ENCODE measurements around the gene DCAF15. TPM values are rescaled to one million over a fixed set of nuclear protein-coding genes. Genes with fewer than 3 reads are reported as not detected.
"Not testable (repeated sequence)": the region's sequence is repeated elsewhere in the genome, so short reads cannot be mapped to it uniquely, and the experiment has no call there.

DCAF15 gene, protein sequence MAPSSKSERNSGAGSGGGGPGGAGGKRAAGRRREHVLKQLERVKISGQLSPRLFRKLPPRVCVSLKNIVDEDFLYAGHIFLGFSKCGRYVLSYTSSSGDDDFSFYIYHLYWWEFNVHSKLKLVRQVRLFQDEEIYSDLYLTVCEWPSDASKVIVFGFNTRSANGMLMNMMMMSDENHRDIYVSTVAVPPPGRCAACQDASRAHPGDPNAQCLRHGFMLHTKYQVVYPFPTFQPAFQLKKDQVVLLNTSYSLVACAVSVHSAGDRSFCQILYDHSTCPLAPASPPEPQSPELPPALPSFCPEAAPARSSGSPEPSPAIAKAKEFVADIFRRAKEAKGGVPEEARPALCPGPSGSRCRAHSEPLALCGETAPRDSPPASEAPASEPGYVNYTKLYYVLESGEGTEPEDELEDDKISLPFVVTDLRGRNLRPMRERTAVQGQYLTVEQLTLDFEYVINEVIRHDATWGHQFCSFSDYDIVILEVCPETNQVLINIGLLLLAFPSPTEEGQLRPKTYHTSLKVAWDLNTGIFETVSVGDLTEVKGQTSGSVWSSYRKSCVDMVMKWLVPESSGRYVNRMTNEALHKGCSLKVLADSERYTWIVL
- total RNA-seq (2014; rRNA removed; shearing (Covaris generic)) = 14.5 and 20.9 TPM in 2 replicates

GRCh38 chr19:13952154-13952930 is at the start of gene DCAF15:
Gene DCAF15 (plus strand): TSS chr19:13952509. CDS start chr19:13952513, 4 bp downstream.
- DNase-seq (ENCODE audit: low read depth) = peak; percentile 99

GRCh38 chr19:13902993-13903555 is 49.2 kb upstream of the DCAF15 start:
- DNase-seq (ENCODE audit: low read depth) = no peak

- peak; percentile 87 for DNase-seq (ENCODE audit: low read depth)
These were observed 46.4 kb upstream of the DCAF15 start, which contains the start of the genes BRME1 and CC2D1A for GRCh38 chr19:13905634-13906520. Gene BRME1 (minus strand): TSS chr19:13906117. CDS start chr19:13904892, 1,225 bp downstream. Gene CC2D1A (plus strand): TSS chr19:13906201. CDS start chr19:13906442, 241 bp downstream.

GRCh38 chr19:13906521-13906904 is 45.8 kb upstream of the DCAF15 start:
- no peak for DNase-seq (ENCODE audit: low read depth)

- no peak for DNase-seq (ENCODE audit: low read depth)
These were observed 45.4 kb upstream of the DCAF15 start for GRCh38 chr19:13906910-13907309.

GRCh38 chr19:13908674-13909073 is 43.6 kb upstream of the DCAF15 start:
- DNase-seq (ENCODE audit: low read depth) = no peak

DNA sequence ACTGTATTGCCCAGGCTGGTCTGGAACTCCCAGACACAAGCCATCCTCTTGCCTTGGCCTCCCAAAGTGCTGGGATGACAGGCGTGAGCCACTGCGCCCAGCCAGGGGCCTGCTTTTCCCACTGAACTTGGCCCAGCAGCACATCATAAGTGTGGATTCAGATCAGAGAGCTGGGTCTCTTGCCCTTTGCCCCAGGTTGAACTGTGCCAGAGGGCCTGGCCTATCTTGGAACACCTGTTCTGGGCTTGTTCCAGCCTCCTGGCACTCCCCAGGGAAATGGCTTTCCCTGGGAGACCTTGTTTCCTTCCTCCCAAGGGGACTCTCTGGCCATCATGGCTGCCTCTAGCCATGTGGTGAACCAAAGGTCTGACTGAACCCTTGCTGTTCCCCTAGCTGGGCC is 42.9 kb upstream of the DCAF15 start:
- DNase-seq (ENCODE audit: low read depth) = no peak

GRCh38 chr19:13913352-13913751 is 39.0 kb upstream of the DCAF15 start:
- no peak for DNase-seq (ENCODE audit: low read depth)

GRCh38 chr19:13914777-13915176 is 37.5 kb upstream of the DCAF15 start:
- no peak for DNase-seq (ENCODE audit: low read depth)

GRCh38 chr19:13917888-13918406 is 34.4 kb upstream of the DCAF15 start:
- DNase-seq (ENCODE audit: low read depth) = no peak

- no peak for DNase-seq (ENCODE audit: low read depth)
These were observed 33.4 kb upstream of the DCAF15 start for GRCh38 chr19:13918726-13919411.

DNA sequence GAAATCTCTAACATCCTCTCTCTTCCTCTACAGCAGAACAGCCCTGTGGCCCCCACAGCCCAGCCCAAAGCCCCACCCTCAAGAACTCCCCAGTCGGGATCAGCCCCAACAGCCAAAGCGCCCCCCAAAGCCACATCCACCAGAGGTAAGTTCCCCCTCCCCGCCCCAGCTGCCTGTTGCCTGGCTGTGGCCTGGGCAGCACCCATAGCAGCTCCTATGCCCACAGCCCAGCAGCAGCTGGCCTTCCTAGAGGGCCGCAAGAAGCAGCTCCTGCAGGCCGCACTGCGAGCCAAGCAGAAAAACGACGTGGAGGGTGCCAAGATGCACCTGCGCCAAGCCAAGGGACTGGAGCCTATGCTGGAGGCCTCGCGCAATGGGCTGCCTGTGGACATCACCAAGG is 31.8 kb upstream of the DCAF15 start:
- DNase-seq (ENCODE audit: low read depth) = no peak

DNA sequence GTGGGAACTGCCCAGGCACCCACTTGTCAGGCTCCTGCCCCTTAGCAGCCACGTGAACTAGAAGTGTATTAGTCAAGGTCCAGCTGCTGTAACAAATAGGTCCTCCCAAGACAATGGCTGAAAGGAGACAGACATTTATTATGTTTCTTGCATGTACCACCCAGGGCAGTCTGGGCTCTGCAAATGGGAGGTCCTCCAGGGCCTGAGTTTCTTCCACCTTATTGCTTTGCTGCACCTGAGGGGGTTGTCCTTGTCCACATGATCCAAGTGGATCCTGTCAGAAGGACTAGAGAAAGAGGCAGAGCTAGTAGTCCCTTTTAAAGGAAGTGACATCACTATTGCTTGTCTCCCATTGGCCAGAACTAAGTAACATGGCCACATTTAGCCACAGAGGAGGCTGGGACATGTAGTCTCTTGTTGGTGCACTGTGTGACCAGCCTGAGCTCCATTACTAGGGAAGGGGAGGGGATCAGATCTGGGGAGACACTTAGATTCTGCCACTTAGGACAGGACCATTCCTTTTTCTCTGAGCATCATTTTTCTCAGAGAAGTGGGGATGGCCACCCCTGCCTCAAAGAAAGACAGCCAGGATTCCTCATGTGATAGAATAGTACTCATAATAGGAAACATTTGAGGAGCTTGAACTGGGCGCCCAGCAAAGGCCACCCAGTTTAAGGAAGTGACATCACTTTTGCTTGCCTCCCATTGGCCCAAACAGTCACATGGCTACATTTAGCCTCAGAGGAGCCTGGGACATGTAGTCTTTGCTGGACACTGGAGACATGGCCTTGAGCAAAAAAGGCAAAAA is 31.2 kb upstream of the DCAF15 start:
- DNase-seq (ENCODE audit: low read depth) = peak; percentile 63

DNA sequence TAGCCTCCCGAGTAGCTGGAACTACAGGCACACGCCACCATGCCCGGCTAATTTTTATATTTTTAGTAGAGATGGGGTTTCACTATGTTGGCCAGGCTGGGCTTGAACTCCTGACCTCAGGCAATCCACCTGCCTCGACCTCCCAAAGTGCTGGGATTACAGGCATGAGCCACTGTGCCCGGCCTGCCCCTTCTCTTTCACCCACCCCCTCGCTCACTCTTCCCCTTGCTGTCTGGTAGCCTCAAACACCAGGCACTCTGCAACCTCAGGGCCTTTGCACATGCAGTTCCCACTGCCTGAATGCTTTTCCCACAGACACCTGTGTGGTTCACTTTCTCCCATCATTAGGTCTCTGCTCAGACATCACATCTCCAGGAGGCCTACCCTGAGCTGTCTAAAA is 30.2 kb upstream of the DCAF15 start:
- not testable (repeated sequence) for DNase-seq (ENCODE audit: low read depth)

DNA sequence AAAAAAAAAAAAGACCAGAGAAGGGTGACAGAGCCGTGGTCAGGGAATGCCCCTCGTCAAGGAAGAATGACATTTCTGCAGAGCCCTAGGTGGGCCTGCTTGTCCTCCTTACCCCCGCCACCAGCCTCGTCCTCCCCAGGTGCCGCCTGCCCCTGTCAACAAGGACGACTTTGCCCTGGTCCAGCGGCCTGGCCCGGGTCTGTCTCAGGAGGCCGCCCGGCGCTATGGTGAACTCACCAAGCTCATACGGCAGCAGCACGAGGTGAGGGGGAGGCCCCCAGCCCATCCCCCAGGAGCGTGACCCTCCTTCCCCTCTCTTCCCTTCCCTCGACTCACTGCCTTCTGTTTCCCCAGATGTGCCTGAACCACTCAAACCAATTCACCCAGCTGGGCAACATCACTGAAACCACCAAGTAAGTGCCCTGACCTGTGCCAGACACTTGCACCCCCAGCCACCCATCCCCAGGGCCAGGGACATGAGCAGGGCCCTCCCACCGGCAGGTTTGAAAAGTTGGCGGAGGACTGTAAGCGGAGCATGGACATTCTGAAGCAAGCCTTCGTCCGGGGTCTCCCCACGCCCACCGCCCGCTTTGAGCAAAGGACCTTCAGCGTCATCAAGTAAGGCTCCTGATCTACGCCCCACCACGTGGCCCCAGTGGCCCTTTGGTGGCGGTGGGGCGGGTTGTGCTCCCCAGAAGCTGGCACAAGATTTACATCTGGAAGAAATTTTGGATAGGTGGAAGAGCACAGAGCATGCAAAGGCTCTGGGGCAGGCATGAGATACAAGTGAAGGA is 28.9 kb upstream of the DCAF15 start:
- DNase-seq (ENCODE audit: low read depth) = no peak

DNA sequence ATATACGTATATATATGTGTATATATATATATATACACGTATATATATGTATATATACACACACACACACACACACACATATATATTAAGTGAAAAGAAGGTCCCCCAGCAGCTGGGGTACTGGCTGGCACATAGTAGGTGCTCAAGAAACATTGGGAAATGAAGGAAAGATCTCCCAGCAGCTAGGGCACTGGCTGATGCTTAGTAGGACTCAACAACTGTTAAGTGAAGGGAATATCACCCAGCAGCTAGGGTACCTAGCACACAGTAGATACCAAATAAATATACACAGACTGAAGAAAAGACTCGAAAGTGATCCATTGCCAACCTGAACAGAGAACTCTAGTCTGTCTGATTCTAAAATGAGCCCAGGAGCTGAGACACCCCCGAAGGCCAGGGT is 26.3 kb upstream of the DCAF15 start:
- DNase-seq (ENCODE audit: low read depth) = no peak

- no peak for DNase-seq (ENCODE audit: low read depth)
These were observed 25.6 kb upstream of the DCAF15 start for GRCh38 chr19:13926715-13927114.

- no peak for DNase-seq (ENCODE audit: low read depth)
These were observed 23.0 kb upstream of the DCAF15 start for GRCh38 chr19:13929340-13929739.

All from M059J (cell line).